Epithelial cell of esophagus (primary cell): ENCODE results near the gene COX17.

Source experiments
- DNase-seq: peaks from one replicate; pipeline ENCODE4 v3.0.0; 2010; ENCODE audit warnings: low read depth
- H3K4me3 ChIP-seq: 2 replicates; pipeline ENCODE4 v1.5.1; 2011; ENCODE audit warnings: mild to moderate bottlenecking, low read length, control low read depth
- TF ChIP-seq, protein P1 (sequence below): IDR thresholded peaks from 2 replicates; pipeline ENCODE4 v1.5.1; 2011; ENCODE audit warnings: low read depth, mild to moderate bottlenecking, low read length, control low read depth, inconsistent platforms; ENCODE audit not compliant: insufficient read depth; ENCODE audit errors: missing control alignments

COX17 gene

DNA sequence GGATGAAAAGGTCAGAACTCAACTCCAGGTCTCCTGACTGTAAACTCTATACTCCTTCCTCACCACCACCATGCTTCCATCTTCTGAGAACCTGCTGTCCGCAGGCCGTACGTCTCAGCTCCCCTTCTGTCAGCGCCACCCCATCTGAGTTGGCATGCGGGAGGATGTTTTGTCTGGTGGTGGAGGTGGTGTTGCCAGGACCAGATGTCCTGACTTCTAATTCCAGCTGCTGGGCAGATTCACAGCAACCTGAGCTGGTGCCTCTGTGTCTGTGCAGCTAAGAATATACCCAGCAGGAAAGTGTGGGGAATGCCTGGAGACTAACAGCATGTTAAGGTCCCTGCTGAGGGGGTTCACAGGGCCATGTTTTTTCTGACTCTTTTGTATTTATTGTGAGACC is 56.3 kb downstream of the COX17 start:
- no peak overlapping the region for H3K4me3 ChIP-seq

More for the DNA sequence above, 56.3 kb downstream of the COX17 start:
- TF ChIP-seq, protein P1, sequence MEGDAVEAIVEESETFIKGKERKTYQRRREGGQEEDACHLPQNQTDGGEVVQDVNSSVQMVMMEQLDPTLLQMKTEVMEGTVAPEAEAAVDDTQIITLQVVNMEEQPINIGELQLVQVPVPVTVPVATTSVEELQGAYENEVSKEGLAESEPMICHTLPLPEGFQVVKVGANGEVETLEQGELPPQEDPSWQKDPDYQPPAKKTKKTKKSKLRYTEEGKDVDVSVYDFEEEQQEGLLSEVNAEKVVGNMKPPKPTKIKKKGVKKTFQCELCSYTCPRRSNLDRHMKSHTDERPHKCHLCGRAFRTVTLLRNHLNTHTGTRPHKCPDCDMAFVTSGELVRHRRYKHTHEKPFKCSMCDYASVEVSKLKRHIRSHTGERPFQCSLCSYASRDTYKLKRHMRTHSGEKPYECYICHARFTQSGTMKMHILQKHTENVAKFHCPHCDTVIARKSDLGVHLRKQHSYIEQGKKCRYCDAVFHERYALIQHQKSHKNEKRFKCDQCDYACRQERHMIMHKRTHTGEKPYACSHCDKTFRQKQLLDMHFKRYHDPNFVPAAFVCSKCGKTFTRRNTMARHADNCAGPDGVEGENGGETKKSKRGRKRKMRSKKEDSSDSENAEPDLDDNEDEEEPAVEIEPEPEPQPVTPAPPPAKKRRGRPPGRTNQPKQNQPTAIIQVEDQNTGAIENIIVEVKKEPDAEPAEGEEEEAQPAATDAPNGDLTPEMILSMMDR = no peak
- no peak for DNase-seq
